ENCODE measurements around the gene POGK. TPM values are rescaled to one million over a fixed set of nuclear protein-coding genes. Genes with fewer than 3 reads are reported as not detected.

Gene POGK
- total and polyA plus RNA-seq, 9 of the 15 experiments (the other 6 are each of a cell fraction or from before 2014, with no cell fraction given): 6.1 to 44.5 (median 24.3) TPM

GRCh38 chr1:166840309-166841274 lies 1.3 kb downstream of the POGK start (continued):
- TF ChIP-seq, protein P1, sequence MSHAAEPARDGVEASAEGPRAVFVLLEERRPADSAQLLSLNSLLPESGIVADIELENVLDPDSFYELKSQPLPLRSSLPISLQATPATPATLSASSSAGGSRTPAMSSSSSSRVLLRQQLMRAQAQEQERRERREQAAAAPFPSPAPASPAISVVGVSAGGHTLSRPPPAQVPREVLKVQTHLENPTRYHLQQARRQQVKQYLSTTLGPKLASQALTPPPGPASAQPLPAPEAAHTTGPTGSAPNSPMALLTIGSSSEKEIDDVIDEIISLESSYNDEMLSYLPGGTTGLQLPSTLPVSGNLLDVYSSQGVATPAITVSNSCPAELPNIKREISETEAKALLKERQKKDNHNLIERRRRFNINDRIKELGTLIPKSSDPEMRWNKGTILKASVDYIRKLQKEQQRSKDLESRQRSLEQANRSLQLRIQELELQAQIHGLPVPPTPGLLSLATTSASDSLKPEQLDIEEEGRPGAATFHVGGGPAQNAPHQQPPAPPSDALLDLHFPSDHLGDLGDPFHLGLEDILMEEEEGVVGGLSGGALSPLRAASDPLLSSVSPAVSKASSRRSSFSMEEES (CRISPR knock-in tag; IDR thresholded peaks at IDR 0.05): no peak
- no peak for TF ChIP-seq ZNF140 (CRISPR knock-in tag; IDR thresholded peaks at IDR 0.05)
- TF ChIP-seq SMAD1 (IDR thresholded peaks at IDR 0.05; ENCODE audit: low read depth, low read length, partially characterized antibody): no peak
- TF ChIP-seq ZBTB12 (CRISPR knock-in tag; IDR thresholded peaks at IDR 0.05): no peak
- TF ChIP-seq RFX1 (IDR thresholded peaks at IDR 0.05): no peak
- TF ChIP-seq ZNF174 (CRISPR knock-in tag; IDR thresholded peaks at IDR 0.05): no peak
- no peak for TF ChIP-seq POLR2B (IDR thresholded peaks at IDR 0.05; ENCODE audit: low read depth, partially characterized antibody)
- TF ChIP-seq MAFG (tag; conservative IDR thresholded peaks at IDR 0.05): no peak
- no peak for TF ChIP-seq HNRNPL (IDR thresholded peaks at IDR 0.05; ENCODE audit: low read depth, low read length)
- no peak for TF ChIP-seq NR4A1 (CRISPR knock-in tag; IDR thresholded peaks at IDR 0.05)
- TF ChIP-seq NR4A1 (tag; IDR thresholded peaks at IDR 0.05): no peak
- TF ChIP-seq, protein P2, sequence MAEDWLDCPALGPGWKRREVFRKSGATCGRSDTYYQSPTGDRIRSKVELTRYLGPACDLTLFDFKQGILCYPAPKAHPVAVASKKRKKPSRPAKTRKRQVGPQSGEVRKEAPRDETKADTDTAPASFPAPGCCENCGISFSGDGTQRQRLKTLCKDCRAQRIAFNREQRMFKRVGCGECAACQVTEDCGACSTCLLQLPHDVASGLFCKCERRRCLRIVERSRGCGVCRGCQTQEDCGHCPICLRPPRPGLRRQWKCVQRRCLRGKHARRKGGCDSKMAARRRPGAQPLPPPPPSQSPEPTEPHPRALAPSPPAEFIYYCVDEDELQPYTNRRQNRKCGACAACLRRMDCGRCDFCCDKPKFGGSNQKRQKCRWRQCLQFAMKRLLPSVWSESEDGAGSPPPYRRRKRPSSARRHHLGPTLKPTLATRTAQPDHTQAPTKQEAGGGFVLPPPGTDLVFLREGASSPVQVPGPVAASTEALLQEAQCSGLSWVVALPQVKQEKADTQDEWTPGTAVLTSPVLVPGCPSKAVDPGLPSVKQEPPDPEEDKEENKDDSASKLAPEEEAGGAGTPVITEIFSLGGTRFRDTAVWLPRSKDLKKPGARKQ (CRISPR knock-in tag; IDR thresholded peaks at IDR 0.05): no peak
- TF ChIP-seq, protein P3, sequence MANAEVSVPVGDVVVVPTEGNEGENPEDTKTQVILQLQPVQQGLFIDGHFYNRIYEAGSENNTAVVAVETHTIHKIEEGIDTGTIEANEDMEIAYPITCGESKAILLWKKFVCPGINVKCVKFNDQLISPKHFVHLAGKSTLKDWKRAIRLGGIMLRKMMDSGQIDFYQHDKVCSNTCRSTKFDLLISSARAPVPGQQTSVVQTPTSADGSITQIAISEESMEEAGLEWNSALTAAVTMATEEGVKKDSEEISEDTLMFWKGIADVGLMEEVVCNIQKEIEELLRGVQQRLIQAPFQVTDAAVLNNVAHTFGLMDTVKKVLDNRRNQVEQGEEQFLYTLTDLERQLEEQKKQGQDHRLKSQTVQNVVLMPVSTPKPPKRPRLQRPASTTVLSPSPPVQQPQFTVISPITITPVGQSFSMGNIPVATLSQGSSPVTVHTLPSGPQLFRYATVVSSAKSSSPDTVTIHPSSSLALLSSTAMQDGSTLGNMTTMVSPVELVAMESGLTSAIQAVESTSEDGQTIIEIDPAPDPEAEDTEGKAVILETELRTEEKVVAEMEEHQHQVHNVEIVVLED (CRISPR knock-in tag; IDR thresholded peaks at IDR 0.05): no peak
- no peak for TF ChIP-seq ARID2 (IDR thresholded peaks at IDR 0.05)
- no peak for TF ChIP-seq U2AF1 (optimal IDR thresholded peaks at IDR 0.05; ENCODE audit: low read depth, low read length)
- no peak for TF ChIP-seq SAP30 (IDR thresholded peaks at IDR 0.05; ENCODE audit: borderline replicate concordance, insufficient read depth, low read depth, low read length, poor library complexity, severe bottlenecking)
- TF ChIP-seq HINFP (tag; conservative IDR thresholded peaks at IDR 0.05; ENCODE audit: low read depth): no peak
